SJSA1 (cell line): Measurements from ENCODE around the gene STKLD1. TPM values are rescaled to one million over a fixed set of nuclear protein-coding genes. Genes with fewer than 3 reads are reported as not detected.

ENCODE experiments used
- DNase-seq, 2 experiments: peaks; one replicate each; pipeline ENCODE4 v3.0.0-alpha.2; 2015 to 2020; ENCODE audit warnings: low spot score in 2 of 2, low read depth in 1 of 2
- H3K27ac ChIP-seq: fragments of 250-450 bp; sonication (Bioruptor Pico); 2 replicates; pipeline ENCODE4 v1.5.1; 2020; ENCODE audit warnings: mild to moderate bottlenecking, moderate library complexity
- H3K27me3 ChIP-seq: fragments of 250-450 bp; sonication (Bioruptor Pico); replicated peaks from 2 replicates; pipeline ENCODE4 v1.5.1; 2020; ENCODE audit warnings: mild to moderate bottlenecking, moderate library complexity
- H3K36me3 ChIP-seq: fragments of 250-450 bp; sonication (Bioruptor Pico); 2 replicates; pipeline ENCODE4 v1.5.1; 2020; ENCODE audit warnings: mild to moderate bottlenecking
- H3K4me1 ChIP-seq: fragments of 250-450 bp; sonication (Bioruptor Pico); replicated peaks from 2 replicates; pipeline ENCODE4 v1.6.1; 2021; ENCODE audit warnings: mild to moderate bottlenecking
- H3K4me3 ChIP-seq: fragments of 250-450 bp; sonication (Bioruptor Pico); 2 replicates; pipeline ENCODE4 v1.5.1; 2020; ENCODE audit warnings: mild to moderate bottlenecking
- H3K9me3 ChIP-seq: fragments of 250-450 bp; sonication (Bioruptor Pico); replicated peaks from 2 replicates; pipeline ENCODE4 v1.5.1; 2020; ENCODE audit warnings: mild to moderate bottlenecking
- total RNA-seq: library from RNA; depleted of rRNA; stranded (reverse); fragments of >200 nt; shearing (Covaris generic); gene quantifications from 2 replicates; pipeline ENCODE4 v1.2.3, GENCODE V29; 2014

The STKLD1 gene
- total RNA-seq, 1 experiment from 2014 or later, result 0.63 TPM

DNA sequence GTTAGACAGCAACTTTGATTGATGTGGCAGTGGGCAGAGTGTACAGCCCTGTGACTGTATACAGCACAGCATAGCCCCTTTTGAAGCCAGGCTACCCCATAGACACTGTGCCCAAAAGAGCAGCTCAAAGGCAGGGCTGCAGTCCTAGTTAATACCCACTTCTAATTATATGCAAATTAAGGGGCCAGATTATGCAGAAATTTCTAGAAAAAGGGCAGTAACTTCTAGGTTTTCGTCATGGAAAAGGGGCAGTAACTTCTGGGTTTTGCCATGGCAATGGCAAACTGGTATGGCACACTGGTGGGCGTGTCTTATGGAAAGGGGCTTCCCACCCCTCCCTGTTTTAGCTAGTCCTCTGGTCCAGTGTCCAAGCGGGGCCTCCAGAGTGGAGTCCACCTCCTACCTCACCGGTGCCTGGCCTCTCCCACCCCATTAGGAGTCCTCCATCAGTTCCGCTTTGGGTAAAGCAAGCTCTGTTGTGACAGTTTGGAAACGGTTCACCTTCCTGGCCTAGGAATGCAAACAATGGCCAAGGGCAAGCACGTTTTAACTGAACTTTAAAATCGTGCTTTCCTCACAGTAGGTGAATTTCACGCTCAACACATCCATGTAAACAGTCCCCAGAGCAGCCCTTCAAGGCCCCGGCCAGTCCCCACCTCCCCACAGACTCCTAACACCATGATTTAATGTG, 51.6 kb downstream of the STKLD1 start:
- H3K36me3 ChIP-seq, result no peaks in the 10 kb centered on the region
- no peaks in the 10 kb centered on the region for H3K27me3 ChIP-seq
- H3K9me3 ChIP-seq, result no peaks in the 10 kb centered on the region
- H3K4me1 ChIP-seq, result no peaks in the 10 kb centered on the region
- H3K27ac ChIP-seq, result no peak overlapping the region
- no peak for DNase-seq
- H3K4me3 ChIP-seq, result no peak overlapping the region

DNA sequence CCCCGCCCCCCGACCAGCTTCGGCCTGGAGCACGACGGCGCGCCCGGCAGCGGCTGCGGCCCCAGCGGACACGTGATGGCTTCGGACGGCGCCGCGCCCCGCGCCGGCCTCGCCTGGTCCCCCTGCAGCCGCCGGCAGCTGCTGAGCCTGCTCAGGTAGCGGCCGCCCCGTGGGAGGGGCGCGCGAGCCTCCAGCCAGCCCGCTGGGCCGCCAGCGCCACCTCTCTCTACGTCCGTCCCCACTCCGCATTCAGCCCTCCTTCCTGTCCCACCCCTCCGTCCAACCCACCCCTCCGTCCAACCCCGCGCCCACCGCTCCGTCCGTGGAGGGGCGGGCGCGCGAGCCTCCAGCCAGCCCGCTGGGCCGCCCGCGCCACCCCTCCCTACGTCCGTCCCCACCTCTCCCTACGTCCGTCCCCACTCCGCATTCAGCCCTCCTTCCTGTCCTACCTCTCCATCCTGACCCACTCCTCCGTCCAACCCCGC, 52.5 kb downstream of the STKLD1 start:
- DNase-seq, result no peak
- Histone ChIP-seq H3K4me1 (no peaks in the 10 kb centered on the region), H3K36me3 (no peaks in the 10 kb centered on the region), H3K27me3 (no peaks in the 10 kb centered on the region), H3K4me3 (no peak overlapping the region), H3K27ac (no peak overlapping the region), H3K9me3 (no peaks in the 10 kb centered on the region)

GRCh38 chr9:133429214-133429613, 53.0 kb downstream of the STKLD1 start:
- Histone ChIP-seq H3K4me3 (no peak overlapping the region), H3K27ac (no peak overlapping the region), H3K4me1 (no peaks in the 10 kb centered on the region), H3K9me3 (no peaks in the 10 kb centered on the region), H3K36me3 (no peaks in the 10 kb centered on the region), H3K27me3 (no peaks in the 10 kb centered on the region)
- DNase-seq, result no peak

DNA sequence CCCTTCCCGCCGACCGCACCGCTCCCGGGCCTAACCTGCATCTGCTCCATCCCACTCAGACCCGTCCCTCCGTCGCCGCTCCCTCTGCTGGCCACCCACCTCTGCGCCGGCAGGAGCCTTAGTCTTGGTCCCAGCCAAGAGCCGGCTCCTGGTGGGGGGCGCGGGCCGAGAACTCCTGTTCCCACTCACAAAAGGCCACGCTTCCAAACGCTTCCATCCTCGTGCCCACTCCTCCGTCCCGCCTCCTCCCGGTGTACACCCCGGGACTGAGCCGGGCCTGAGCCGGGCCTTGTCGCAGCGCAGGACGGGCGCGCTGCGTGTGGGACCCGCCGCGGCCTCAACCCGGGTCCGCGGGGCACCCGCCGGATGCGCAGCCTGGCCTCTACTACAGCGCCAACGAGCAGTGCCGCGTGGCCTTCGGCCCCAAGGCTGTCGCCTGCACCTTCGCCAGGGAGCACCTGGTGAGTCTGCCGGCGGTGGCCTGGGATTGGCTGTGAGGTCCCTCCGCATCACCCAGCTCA, 53.5 kb downstream of the STKLD1 start:
- no peaks in the 10 kb centered on the region for H3K27me3 ChIP-seq
- DNase-seq, result no peak
- H3K4me3 ChIP-seq, result no peak overlapping the region
- H3K27ac ChIP-seq, result no peak overlapping the region
- H3K9me3 ChIP-seq, result no peaks in the 10 kb centered on the region
- H3K4me1 ChIP-seq, result no peaks in the 10 kb centered on the region
- no peaks in the 10 kb centered on the region for H3K36me3 ChIP-seq

DNA sequence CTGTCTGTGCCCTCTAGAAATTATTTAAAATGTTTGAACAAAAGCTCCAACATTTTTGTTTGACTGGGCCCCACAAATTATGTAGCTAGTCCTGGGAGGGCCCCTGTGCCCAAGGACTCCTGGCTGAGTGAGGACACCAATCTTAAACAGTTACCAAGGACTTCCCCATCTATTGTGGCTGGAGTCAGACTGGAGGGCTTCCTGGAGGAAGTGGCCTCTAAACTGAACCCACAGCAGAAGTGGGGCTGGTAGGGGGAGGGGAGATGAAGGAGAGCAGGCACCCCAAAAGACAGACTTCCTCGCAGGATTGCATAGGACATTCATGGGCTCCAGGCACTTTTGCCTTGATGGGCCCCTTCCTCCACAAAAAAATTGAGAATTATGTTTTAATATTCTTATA, 54.1 kb downstream of the STKLD1 start:
- H3K4me1 ChIP-seq, result no peaks in the 10 kb centered on the region
- H3K9me3 ChIP-seq, result no peaks in the 10 kb centered on the region
- H3K4me3 ChIP-seq, result no peak overlapping the region
- H3K27me3 ChIP-seq, result no peaks in the 10 kb centered on the region
- no peak overlapping the region for H3K27ac ChIP-seq
- H3K36me3 ChIP-seq, result no peaks in the 10 kb centered on the region
- DNase-seq, result no peak

GRCh38 chr9:133433351-133433843, 57.2 kb downstream of the STKLD1 start:
- no peaks in the 10 kb centered on the region for H3K27me3 ChIP-seq
- no peak overlapping the region for H3K4me3 ChIP-seq
- H3K9me3 ChIP-seq, result no peaks in the 10 kb centered on the region
- H3K27ac ChIP-seq, result no peak overlapping the region
- no peak for DNase-seq
- H3K36me3 ChIP-seq, result no peaks in the 10 kb centered on the region
- no peaks in the 10 kb centered on the region for H3K4me1 ChIP-seq

DNA sequence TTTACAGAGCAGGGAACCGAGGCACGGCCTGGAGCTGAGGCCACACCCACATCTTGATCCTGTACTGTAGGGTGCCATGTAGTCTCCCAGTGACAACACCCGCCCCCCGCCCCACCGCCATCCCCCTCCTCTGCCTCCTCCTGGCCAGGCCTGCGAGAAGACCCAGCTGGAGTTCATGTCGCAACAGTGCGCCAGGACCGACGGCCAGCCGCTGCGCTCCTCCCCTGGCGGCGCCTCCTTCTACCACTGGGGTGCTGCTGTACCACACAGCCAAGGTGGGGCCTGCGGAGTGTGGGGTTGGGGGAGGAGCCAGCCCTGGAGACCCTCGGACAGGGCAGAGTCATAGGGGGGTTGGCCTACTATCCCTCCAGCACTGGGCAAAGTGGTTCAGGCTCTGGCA, 60.5 kb downstream of the STKLD1 start:
- H3K36me3 ChIP-seq, result no peaks in the 10 kb centered on the region
- H3K27ac ChIP-seq, result no peak overlapping the region
- H3K4me1 ChIP-seq, result no peaks in the 10 kb centered on the region
- no peaks in the 10 kb centered on the region for H3K9me3 ChIP-seq
- H3K4me3 ChIP-seq, result no peak overlapping the region
- no peak for DNase-seq
- no peaks in the 10 kb centered on the region for H3K27me3 ChIP-seq

- no peak for DNase-seq
- H3K36me3 ChIP-seq, result no peaks in the 10 kb centered on the region
- no peak overlapping the region for H3K27ac ChIP-seq
- H3K9me3 ChIP-seq, result no peaks in the 10 kb centered on the region
- H3K4me3 ChIP-seq, result no peak overlapping the region
- no peaks in the 10 kb centered on the region for H3K27me3 ChIP-seq
- H3K4me1 ChIP-seq, result no peaks in the 10 kb centered on the region
These were observed 61.8 kb downstream of the STKLD1 start for GRCh38 chr9:133437753-133438531.

GRCh38 chr9:133439337-133439736, 63.2 kb downstream of the STKLD1 start:
- Histone ChIP-seq H3K36me3 (no peaks in the 10 kb centered on the region), H3K27me3 (no peaks in the 10 kb centered on the region), H3K4me3 (no peak overlapping the region), H3K27ac (no peak overlapping the region), H3K4me1 (no peaks in the 10 kb centered on the region), H3K9me3 (no peaks in the 10 kb centered on the region)
- DNase-seq, result no peak

DNA sequence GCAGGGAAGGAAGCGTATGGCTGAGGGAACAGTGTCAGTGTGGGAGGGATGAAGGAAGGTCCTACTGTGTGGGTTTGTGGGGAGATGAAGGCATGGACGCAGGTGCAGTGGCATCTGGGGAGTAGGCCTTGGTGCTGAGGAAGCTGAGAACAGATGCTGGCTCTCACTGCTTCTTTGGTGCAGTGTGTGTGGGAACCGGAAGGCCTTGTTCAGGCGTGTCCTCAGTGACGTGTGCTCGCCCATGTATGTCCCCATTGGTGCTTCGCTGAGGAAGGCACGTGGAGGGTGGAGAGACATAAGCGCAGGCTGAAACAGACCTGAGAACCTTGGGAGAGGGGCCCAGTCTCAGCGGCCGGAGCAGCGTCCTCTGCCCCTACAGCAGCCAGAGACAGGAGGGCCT, 64.7 kb downstream of the STKLD1 start:
- H3K4me1 ChIP-seq, result no peaks in the 10 kb centered on the region
- H3K36me3 ChIP-seq, result no peaks in the 10 kb centered on the region
- no peak overlapping the region for H3K4me3 ChIP-seq
- no peak overlapping the region for H3K27ac ChIP-seq
- DNase-seq, result no peak
- no peaks in the 10 kb centered on the region for H3K27me3 ChIP-seq
- H3K9me3 ChIP-seq, result no peaks in the 10 kb centered on the region

- Histone ChIP-seq H3K27ac (no peak overlapping the region), H3K9me3 (no peaks in the 10 kb centered on the region), H3K36me3 (no peaks in the 10 kb centered on the region), H3K4me1 (no peaks in the 10 kb centered on the region), H3K27me3 (0 out of 2 replicates have a peak, but pooled peaks cover 5% of the 10 kb centered on the region), H3K4me3 (no peak overlapping the region)
- no peak for DNase-seq
These were observed 65.4 kb downstream of the STKLD1 start for GRCh38 chr9:133441571-133441970.

- no peak for DNase-seq
- H3K9me3 ChIP-seq, result no peaks in the 10 kb centered on the region
- H3K27ac ChIP-seq, result no peak overlapping the region
These were observed 67.1 kb downstream of the STKLD1 start for GRCh38 chr9:133443248-133443647.

DNA sequence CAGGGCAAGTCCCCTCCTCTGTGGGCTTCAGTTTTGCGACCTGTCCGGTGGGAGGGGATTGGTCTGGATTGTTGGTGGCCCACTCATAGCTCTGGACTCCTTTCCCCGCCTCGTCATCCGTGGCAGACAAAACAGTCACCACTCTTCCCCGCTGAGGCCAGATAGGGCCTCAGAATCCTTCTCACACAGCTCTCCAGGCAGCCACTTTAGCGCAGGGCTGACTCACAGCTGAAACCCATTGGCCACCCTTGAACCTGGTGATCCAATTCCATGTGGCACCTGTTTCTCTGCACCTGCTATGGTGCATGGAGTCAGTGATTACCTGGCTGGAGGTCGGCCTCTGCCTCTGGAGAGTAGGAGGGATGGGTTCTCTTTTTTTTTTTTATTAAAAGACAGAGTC, 67.8 kb downstream of the STKLD1 start:
- no peak for DNase-seq
- H3K9me3 ChIP-seq, result no peaks in the 10 kb centered on the region
- no peaks in the 10 kb centered on the region for H3K36me3 ChIP-seq
- no peak overlapping the region for H3K4me3 ChIP-seq
- no peak overlapping the region for H3K27ac ChIP-seq
- 0 out of 2 replicates have a peak, but pooled peaks cover 5% of the 10 kb centered on the region for H3K27me3 ChIP-seq
- no peaks in the 10 kb centered on the region for H3K4me1 ChIP-seq

More at GRCh38 chr9:133443248-133443647, 67.1 kb downstream of the STKLD1 start:
- Histone ChIP-seq H3K27me3 (0 out of 2 replicates have a peak, but pooled peaks cover 5% of the 10 kb centered on the region), H3K36me3 (no peaks in the 10 kb centered on the region), H3K4me1 (no peaks in the 10 kb centered on the region), H3K4me3 (no peak overlapping the region)
